ENCODE data around the gene CACFD1.

CACFD1 gene

DNA sequence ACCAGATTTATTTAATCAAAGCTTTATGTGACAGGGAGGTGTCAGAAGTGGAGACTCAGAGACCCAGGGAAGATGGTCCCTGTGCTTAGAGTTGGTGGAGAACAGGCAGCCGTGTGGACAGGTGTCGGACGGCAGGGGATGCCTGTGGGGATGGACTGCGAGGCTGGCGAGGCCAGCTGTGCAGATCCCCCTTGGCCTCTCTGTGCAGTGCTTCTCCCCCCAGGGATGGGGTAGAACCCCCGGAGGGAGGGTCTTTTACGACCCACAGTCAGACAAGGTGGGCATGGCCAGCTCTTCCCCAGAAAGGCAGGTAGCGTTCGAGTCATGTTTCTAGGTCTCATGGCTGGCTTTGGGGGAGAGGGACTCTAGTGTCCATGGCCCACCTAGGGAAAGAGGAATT is 23.8 kb downstream of the CACFD1 start:
- DNase-seq (ENCODE audit: low read depth in 2 of 2) = no peak

DNA sequence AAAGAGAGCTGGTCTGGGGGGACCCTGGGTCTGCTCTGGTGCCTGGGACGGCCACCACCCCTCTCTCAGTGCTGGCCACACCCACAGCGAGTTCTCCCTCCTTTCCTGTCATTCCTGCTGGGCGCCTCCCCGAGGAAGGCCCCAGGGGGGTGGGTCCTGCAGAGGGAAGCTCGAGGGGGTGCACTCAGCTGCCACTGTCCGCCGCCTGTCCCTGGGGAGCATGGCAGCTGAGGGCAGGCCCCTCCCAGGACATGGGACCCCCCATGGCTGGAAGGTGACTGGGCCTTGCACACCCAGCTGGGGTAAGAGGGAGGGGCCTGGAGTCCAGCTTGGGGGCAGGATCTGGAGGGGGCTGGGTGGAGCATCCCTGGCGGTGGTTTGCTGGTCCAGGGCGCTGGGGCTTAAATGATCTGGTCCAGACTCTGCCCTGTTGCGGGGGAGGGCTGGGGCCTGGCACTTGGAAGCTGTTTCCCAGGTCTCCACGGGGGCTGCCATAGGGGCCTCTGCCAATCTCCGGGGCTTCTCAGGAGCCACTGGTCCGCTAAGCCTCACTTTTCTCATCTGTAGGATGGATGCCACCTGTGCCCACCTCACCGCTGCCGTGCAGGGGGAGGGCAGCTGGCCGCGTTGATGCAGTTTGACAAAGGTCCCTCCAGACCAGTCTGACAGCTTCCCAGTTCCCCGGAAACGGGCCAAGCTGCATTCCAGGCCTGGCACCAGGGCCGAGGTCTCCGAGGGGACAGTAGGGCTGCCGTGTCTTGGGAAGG is 25.1 kb downstream of the CACFD1 start:
- no peak for DNase-seq (ENCODE audit: low read depth in 2 of 2)

DNA sequence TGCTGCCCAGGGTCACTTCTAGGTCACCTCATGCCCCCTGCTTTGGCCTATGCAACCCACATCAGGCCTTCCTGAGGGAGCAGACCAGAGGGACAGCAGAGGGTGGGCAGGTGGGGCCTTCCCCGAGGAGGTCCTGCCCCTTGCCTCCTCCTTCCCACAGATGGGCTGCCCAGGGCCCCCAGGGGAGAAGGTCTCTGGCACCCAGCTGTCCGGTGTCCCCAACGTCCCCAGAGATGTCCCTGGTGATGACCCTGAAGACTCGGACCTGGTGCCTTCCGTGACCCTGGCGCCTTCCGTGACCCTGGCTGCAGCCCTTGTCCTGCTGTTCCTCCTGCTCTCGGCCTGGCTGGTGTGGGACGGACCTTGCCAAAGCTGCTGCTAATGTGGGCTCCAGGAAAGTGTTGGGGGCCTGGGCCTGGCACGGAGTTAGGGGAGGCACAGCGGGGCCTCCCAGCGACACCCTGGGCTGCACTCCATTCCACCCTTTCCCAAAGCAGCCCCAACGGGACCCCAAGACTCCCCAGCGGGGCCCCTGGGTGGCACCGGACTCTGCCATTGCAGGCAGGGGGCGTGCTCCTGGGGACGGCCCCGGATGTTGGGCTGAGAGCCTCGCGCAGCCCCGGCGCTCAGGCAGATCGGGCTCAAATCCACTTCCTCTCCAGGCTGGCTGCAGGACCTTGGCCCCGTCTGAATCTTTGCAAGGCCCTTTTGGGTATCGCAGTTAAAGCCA is 25.9 kb downstream of the CACFD1 start:
- no peak for DNase-seq (ENCODE audit: low read depth in 2 of 2)

DNA sequence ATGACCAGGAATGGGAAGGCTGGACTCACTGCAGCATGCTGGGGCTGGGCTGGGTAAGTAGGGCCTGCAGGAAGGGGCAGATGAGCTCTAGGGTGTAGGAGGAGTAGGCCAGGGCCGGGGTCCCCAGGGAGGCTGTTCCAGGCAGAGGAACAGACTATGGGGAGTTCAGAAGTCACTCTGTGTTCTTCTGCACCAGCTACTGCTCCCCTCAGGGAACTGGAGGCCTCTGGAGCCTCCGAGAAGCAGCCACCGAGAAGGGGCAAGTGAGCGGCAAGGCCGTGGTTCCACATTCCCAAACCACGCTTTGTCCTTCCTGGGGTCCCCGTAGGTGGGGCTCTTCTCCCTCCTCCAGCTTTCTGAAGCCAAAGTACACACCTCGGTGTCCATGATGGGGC is 27.6 kb downstream of the CACFD1 start:
- DNase-seq (ENCODE audit: low read depth in 2 of 2) = no peak

DNA sequence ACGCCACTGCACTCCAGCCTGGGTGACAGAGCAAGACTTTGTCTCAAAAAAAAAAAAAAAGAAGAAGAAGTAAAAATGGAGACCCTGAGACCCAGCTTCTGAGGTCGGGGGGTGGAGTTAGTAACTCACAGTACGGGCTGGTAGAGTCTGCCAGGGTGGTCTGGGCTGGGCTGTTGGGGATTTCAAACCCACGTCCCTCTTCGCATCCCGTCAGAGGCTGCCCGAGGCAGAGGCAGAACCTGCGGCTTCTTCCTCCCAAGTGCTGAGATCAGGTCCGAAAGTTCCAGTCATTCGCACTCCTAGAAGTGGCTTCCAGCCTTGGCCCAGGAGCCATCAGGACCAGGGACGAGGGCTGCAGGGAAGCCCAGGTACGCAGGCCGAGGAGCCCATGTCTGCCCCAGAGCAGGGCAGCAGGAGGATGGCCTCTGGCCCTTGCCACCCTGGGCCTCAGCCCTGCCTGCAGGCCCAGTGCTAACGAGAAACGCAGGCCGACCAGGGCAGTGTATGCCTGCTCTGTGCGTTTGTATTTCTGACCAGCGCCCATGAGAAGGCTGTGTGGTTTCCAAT is 29.0 kb downstream of the CACFD1 start:
- DNase-seq (ENCODE audit: low read depth in 2 of 2) = no peak

DNA sequence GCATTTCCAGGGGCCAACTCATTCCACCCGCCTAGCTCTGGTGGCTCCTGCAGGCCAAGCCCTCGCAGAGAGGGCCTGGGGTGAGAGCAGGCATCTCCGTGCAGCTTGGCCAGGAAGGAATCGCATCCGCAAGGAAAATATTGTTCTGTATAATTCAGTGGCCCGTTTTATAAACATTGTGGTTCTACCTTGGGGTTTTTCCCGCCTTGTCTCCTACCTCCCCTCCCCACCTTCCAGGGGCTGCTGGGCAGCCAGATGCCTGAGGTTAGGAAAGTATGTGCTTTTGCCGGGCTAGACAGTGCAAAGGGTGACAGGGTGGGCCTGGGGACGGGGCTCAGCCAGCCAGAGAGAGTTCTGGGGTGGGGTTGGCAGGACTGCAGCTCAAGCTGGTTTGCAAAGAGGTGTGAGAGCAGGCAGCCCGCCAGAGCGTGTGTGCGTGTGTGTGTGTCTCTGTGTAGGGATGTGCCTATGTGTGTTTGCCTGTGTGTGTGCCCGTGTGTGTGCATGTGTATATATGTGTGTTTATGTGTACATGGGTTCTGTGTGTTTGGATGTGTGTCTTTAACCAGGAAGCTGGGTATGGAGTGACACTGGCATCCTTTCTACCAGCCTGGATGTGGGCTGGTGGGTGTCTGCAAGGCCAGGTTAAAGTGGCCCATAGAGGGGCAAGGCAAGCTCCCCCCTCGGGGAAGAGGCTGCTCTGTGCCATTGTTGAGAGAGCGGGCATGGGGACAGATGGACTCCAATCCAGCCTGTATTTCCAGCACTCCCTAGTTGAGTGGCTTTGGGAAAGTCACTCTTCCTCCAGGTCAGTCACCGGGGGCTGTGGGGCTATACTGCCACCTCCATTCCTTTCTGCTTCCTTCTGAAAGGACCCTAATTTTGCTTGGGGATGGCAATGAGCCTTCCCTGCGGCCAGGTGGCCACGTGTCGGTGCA is 29.7 kb downstream of the CACFD1 start:
- no peak for DNase-seq (ENCODE audit: low read depth in 2 of 2)

DNA sequence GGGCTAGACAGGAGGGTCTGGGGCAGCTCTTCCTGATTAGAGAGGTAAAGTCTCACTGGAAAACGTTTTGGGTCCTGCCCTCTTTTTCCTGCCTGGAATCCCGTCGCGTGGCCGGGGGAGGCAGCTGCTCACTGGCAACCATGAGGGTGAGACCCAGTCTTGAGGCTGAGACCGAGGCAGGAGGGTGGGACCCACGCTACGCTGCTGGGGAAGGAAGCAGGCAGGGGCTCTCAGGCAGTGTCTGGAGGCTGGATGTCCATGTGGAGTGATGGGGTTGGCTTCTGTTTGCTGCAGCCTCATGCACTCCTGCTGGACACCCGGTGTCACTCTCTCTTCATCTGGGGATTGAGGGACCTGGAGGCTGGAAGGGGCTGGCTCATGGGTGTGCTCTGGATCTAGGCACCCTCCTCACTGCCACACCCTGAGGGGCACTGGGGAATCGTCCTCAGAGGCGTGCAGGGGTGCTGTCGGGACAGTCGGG is 30.5 kb downstream of the CACFD1 start:
- no peak for DNase-seq (ENCODE audit: low read depth in 2 of 2)

DNA sequence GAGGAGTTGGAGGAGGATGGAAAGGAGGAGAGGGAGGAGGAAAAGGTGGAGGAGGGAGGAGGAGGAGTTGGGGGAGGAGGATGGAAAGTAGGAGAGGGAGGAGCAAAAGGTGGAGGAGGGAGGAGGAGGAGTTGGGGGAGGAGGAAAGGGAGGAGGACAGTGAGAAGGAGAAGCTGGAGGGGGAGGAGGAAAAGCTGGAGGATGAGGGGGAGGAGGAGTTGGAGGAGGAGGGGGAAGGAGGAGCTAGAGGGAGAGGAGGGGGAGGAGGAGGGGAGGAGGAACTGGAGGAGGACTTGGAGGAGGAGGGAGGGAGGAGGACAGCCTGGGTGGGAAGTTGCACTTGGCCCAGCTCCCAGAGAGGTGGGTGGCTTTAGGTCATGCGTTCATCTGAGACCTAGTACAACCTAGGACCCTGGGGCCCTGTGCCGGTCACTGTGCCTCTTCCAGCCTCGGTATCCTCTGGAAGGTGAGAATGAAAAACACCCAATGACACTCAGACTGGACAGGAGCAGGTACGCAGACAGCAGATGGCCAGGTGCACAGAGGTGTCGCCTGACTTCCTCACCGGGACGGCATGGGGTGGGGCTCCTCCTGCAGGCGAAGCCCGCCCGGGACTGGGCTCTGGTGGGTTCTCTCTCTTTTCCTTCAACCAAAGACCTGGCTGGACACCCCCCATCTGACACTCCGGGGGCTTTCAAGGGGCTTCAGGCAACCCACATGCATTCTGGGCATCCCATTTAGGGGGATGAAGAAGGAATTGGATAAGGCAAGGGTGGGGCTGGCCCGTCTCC is 31.3 kb downstream of the CACFD1 start:
- no peak for DNase-seq (ENCODE audit: low read depth in 2 of 2)

DNA sequence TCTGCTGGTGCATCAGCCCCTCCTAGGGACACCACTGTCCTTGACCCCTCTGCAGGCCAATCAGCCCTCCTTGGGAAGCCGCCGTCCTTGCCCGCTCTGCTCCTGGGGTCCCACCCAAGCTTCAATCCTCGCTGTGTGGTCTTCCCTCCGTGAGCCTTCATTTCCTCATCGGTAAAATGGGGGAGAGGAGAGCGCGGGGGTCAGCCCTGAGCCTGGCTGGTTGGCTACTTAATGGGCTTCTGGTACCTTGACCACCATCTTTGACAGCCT is 31.8 kb downstream of the CACFD1 start:
- DNase-seq (ENCODE audit: low read depth in 2 of 2) = no peak

DNA sequence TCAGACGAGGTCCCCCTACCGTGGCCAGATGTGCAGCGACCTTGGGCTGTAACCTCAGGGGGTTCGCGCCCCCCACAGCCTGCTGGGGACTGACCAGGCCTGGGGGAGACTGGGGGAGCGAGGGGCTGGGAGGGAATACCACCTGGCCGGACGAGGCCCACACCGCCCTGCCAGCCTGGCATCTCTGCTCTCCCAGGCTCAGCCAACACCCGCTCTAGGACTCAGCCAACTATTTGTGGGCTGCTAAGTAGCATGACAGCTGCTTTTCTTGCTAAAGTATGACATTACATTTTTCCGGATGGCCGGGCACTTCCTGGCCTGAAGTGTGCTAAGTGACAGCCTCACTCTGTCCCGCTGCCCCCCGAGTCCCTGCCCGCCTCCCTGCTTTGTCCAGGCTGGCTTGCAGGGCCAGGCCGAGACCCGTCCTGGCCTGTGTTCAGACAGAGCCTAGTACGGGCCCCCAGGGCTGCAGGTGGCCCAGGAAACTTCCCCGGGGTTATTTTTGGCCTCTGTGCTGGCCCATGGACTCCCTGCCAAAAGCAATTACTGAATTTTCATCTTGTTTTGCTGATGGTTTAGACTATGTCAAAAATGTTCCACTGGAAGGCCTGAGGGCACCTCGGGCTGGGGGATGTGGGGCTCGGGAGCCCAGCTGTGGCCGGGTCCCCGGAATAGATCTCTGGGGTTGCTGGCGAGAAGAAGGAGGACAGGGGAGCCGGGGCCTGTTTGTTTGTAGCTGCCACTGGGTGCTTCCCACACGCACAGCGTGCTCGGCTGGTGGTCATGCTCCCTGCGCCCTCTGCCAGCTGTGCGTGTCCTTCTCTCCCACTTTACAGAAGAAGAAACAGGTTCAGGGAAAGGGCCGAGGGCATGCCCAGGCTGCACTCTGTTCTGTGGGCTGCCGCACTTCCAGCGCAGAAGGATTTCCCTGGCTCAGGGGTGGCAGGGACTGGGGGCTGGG is 32.6 kb downstream of the CACFD1 start:
- no peak for DNase-seq (ENCODE audit: low read depth in 2 of 2)

DNA sequence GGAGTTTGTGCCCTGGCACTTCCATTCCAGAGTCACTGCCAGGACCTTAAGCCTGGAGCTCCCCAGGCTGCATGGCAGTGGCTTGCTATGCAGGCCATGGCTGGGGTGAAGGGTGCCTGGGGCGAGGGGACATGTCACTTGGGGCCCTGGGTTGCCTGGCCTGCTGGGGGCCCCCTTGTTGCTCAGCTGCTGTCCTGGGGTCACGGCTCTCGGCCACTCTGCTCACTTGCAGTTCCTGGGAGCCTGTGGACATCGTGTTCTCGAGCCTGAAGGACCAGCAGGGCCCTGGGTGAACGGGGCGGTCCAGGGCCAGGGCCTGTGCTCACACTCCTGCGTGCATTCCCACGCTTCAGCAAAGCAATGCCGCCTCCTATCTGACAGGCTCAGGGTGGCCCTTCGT is 33.6 kb downstream of the CACFD1 start:
- DNase-seq (ENCODE audit: low read depth in 2 of 2) = no peak

DNA sequence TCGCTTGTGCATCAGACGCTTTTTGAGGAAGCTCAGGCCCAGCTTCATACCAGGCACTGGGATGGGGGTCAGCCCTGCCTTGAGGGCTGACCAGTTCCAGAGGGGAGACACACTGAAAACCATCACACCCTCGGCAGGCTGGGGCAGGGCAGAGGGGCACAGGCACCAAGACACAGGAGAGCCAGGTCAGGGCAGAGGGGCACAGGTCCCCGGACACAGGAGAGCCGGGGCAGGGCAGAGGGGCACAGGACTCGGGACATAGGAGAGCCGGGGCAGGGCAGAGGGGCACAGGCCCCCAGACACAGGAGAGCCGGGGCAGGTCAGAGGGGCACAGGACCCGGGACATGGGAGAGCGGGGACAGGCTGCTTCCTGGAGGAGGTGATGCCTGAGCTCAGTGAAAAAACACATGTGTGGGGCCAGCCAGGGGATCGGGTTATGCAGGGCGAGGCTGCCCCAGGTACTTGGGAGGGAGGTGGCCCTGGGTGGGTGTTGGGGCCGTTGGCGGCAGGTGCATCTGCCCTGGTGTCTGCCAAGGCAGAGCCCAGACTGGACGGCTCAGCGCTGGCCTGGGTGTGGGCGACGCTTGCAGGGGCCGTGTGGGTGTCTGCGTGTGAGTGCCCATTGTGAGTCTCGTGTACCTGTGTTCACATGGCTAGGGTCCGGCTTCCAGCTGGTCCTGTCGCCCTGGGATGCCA is 34.2 kb downstream of the CACFD1 start:
- no peak for DNase-seq (ENCODE audit: low read depth in 2 of 2)

DNA sequence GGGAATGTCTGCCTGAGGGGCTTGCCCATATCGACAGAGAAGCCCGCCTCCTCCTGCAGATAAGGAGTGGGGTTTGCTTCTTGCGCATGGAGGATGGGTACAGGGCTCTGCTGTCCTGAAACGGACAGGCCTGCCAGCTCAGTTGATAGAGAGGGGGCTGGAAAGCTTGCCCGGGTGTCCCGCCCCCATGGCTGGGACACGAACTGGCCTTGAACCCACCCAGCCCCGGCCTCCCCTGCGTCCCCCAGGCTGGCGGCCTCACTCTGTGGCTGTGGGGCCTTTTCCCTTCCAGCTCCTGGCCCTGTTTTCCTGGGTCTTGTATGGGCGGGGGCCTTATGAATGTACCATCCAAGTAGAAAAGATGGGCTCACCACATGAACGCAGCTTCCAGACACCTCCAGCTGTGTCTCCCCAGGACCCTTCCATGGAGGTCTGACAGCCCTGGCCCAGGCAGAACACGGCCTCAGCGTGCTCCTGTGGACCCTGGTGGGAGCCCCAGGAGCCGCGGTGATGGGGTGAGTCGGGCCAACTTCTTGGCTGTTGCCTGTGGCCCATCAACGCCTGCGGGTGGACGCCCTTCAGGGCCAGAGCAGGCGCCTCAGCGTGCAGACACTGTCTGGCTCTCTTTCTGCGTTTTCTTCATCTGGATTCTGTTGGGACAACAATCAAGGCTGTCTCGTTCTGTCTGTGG is 35.0 kb downstream of the CACFD1 start:
- DNase-seq (ENCODE audit: low read depth in 2 of 2) = no peak

DNA sequence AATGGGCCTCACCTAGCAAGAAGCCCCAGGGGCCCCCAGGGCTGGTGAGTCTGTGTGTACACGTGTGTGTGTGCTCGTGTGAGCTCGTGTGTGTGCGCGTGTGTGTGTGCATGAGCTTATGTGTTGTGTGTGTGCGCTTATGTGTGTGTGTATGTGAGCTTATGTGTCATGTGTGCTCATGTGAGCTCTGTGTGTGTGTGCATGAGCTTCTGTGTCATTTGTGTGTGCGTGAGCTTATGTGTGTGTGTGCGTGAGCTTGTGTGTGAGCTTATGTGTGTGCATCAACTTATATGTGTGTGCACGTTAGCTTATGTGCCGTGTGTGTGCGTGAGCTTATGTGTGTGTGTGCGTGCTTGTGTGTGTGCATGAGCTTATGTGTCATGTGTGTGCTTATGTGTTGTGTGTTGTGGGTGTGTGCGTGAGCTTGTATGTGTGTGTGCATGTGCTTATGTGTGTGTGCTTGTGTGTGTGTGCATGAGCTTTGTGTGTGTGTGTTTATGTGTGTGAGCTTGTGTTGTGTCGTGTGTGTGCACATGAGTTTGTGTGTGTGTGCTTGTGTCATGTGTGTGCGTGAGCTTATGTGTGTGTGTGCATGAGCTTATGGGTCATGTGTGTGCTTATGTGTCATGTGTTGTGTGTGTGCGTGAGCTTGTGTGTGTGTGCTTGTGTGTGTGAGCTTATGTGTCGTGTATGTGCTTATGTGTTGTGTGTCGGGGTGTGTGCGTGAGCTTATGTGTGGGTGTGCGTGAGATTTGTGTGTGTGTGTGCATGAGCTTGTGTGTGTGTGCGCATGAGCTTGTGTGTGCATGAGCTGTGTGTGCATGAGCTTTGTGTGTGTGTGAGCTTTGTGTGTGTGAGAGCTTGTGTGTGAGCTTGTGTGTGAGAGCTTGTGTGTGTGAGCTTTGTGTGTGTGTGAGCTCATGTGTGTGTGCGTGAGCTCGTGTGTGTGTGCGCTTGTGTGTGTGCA is 35.8 kb downstream of the CACFD1 start:
- no peak for DNase-seq (ENCODE audit: low read depth in 2 of 2)

DNA sequence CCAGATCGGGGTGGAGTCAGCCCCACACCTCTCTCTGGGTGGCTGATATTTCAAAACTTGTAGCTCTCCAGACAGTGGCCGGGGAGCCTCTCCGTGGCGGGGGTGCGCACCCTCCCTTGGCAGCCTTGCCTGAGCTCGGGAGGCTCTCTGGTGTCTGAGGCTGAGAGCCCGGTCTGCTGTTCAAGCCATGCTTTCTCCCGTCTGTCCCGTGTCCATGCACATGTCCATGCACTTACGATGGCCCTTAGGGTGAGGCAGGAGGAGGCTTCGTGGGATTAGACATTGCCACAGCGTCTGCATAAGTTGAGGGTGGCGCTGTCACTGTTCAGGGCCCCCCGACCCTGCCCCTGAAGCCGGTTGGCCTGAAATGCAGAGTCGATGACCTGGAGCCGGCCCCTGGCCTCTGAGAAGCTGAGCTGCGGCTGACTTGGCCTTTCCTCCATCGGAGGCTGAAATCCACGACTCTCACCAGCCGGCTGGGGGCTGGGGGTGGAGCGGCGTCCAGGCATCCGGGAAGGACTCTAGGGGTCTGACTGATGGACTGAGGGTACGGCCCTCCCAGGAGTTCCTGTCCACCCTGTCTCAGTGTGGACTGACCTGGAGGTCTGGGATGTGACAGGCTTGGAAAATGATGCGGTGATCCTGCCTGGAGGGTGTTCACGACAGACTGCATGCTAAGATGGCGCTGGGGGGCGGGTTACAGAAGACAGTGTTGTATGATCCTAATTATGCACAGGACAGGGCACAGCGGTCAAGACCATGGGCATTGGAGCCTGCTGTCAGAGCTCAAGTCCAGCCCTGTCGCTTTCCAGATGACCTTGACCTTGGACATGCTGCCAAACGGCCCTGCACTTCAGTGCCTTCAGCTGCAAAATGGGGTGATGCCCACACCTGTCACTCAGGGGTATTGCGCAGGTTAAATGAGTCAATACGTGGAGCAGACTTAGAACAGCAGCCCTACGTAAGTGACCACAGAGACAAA is 37.4 kb downstream of the CACFD1 start:
- no peak for DNase-seq (ENCODE audit: low read depth in 2 of 2)

DNA sequence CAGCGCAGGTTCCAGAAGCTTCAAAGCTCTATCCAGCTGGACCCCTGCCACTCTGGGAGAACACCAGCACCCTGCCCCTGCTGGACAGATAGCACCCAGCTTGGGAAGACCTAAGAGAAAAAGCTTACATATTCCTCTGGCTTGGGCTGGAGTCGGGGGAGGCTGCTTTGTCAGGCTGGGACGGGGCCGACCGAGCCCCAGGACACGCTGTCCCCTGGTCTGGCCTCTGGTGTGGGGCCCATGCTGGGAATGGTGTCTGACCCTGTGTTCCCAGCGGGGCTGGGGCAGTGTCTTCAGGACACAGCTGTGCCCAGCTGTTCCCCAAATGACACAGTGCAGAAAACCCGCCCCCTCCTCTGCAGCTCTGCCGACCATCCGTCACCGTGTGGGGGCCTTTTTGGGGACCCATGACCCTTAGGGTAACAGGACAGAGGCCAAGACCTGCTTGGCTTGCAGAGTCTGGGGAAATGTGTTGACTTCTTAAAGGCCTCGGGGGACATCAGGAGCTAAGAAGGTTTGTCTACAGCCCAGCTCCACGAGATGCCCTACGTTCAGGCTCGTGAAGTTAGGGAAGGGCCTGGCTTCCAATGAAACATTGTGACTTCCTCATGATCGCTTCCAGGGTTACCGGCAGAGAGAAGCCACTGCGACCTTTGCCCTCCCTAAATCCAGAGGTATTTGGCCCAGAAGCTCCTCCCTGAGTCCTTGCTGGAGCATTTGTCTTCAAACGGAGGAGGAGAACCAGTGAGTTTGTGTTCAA is 39.5 kb downstream of the CACFD1 start:
- DNase-seq (ENCODE audit: low read depth in 2 of 2) = no peak
